H1 (cell line): Measurements from ENCODE around the gene HMCN1.

Source experiments
- CTCF ChIP-seq, 3 experiments: IDR thresholded peaks; 1 replicate in 2 of 3; 2 replicates in 1 of 3; pipeline versions ENCODE4 v1.5.1 to v1.6.1; 2011; ENCODE audit warnings: low read length in 3 of 3, mild to moderate bottlenecking in 3 of 3, inconsistent platforms in 2 of 3, low read depth in 1 of 3, moderate library complexity in 1 of 3; ENCODE audit not compliant: insufficient read depth in 1 of 3; ENCODE audit errors: control extremely low read depth in 1 of 3
- NRF1 ChIP-seq: IDR thresholded peaks from 2 replicates; pipeline ENCODE4 v1.6.1; 2011; ENCODE audit warnings: mild to moderate bottlenecking, low read depth, low read length, improper control_type of control experiment
- POLR2A ChIP-seq, 2 experiments: IDR thresholded peaks; 1 replicate in 1 of 2; 2 replicates in 1 of 2; pipeline ENCODE4 v1.6.1; 2011; ENCODE audit warnings: low read depth in 2 of 2, low read length in 2 of 2, mild to moderate bottlenecking in 2 of 2; ENCODE audit errors: control extremely low read depth in 1 of 2
- RAD21 ChIP-seq, 2 experiments: IDR thresholded peaks in 1 of 2; conservative IDR thresholded peaks in 1 of 2; 2 replicates each; pipeline ENCODE4 v1.6.1; 2011; ENCODE audit warnings: low read depth in 2 of 2, low read length in 2 of 2, improper control_type of control experiment in 1 of 2, inconsistent platforms in 1 of 2, mild to moderate bottlenecking in 1 of 2, moderate library complexity in 1 of 2
- SP2 ChIP-seq: IDR thresholded peaks from 2 replicates; pipeline ENCODE4 v1.6.1; 2012; ENCODE audit warnings: mild to moderate bottlenecking, low read length, inconsistent platforms
- SRF ChIP-seq: IDR thresholded peaks from 2 replicates; pipeline ENCODE4 v1.6.1; 2011; ENCODE audit warnings: mild to moderate bottlenecking, low read depth, low read length, moderate library complexity
- TAF1 ChIP-seq: IDR thresholded peaks from 2 replicates; pipeline ENCODE4 v1.6.1; 2011; ENCODE audit warnings: mild to moderate bottlenecking, low read depth, low read length

GRCh38 chr1:185935360-185935759, 201.2 kb downstream of the HMCN1 start:
- TF ChIP-seq CTCF (IDR thresholded peaks at IDR 0.05; ENCODE audit: control extremely low read depth in 1 of 3, insufficient read depth in 1 of 3, low read depth in 1 of 3, low read length in 3 of 3) (no peak), SRF (no peak), RAD21 (IDR thresholded peaks at IDR 0.05 in 1 of 2, conservative IDR thresholded peaks at IDR 0.05 in 1 of 2; ENCODE audit: low read depth in 2 of 2, low read length in 2 of 2) (no peak), TAF1 (no peak), POLR2A (IDR thresholded peaks at IDR 0.05; ENCODE audit: control extremely low read depth in 1 of 2, low read depth in 2 of 2, low read length in 2 of 2) (no peak), SP2 (no peak), NRF1 (no peak)
